Measurements from ENCODE around the gene UCK1.

UCK1 gene

GRCh38 chr9:131477816-131478419 lies 53.1 kb downstream of the UCK1 start:
- no peak for DNase-seq (ENCODE audit: insufficient read length, low spot score)
- no peak for TF ChIP-seq CTCF (IDR thresholded peaks at IDR 0.05; ENCODE audit: insufficient read depth, missing control alignments)
- no peak for FAIRE-seq

- no peak for DNase-seq (ENCODE audit: insufficient read length, low spot score)
- FAIRE-seq: no peak
These were observed 53.7 kb downstream of the UCK1 start for GRCh38 chr9:131477367-131477766.

GRCh38 chr9:131476777-131477345 lies 54.2 kb downstream of the UCK1 start:
- no peak for TF ChIP-seq CTCF (IDR thresholded peaks at IDR 0.05; ENCODE audit: insufficient read depth, missing control alignments)

More at GRCh38 chr9:131477367-131477766, 53.7 kb downstream of the UCK1 start:
- TF ChIP-seq CTCF (IDR thresholded peaks at IDR 0.05; ENCODE audit: insufficient read depth, missing control alignments): no peak

GRCh38 chr9:131475956-131476776 lies 54.9 kb downstream of the UCK1 start:
- no peak for TF ChIP-seq CTCF (IDR thresholded peaks at IDR 0.05; ENCODE audit: insufficient read depth, missing control alignments)
- DNase-seq (ENCODE audit: insufficient read length, low spot score) (no peak), FAIRE-seq (no peak)

More at GRCh38 chr9:131476777-131477345, 54.2 kb downstream of the UCK1 start:
- no peak for DNase-seq (ENCODE audit: insufficient read length, low spot score)
- no peak for FAIRE-seq

GRCh38 chr9:131475111-131475955 lies 55.7 kb downstream of the UCK1 start:
- TF ChIP-seq CTCF (IDR thresholded peaks at IDR 0.05; ENCODE audit: insufficient read depth, missing control alignments): no peak
- DNase-seq (ENCODE audit: insufficient read length, low spot score): no peak
- no peak for FAIRE-seq

- FAIRE-seq: no peak
- no peak for TF ChIP-seq CTCF (IDR thresholded peaks at IDR 0.05; ENCODE audit: insufficient read depth, missing control alignments)
- no peak for DNase-seq (ENCODE audit: insufficient read length, low spot score)
These were observed 56.4 kb downstream of the UCK1 start for GRCh38 chr9:131474711-131475110.
